Motor neuron (in vitro differentiated cells): ENCODE data around the gene ADGRG6. TPM values are rescaled to one million over a fixed set of nuclear protein-coding genes. Genes with fewer than 3 reads are reported as not detected.

Source experiments
- ATAC-seq, 8 experiments: fragments of 200-7000 bp; cut with Tn5 transposase; replicated peaks in 6 of 8; 2 replicates each; pipeline ENCODE4 v1.8.0; 2021; ENCODE audit warnings: mild to moderate bottlenecking in 8 of 8, moderate library complexity in 8 of 8
- H3K27ac ChIP-seq, 2 donors: fragments of 250-450 bp; sonication (Bioruptor Pico); 2 replicates each; pipeline ENCODE4 v1.9.0; 2021; ENCODE audit warnings: antibody characterized with exemption in 2 of 2, mild to moderate bottlenecking in 2 of 2, moderate library complexity in 1 of 2
- H3K4me1 ChIP-seq, 2 donors: fragments of 250-450 bp; sonication (Bioruptor Pico); replicated peaks in 1 of 2; 2 replicates each; pipeline ENCODE4 v1.6.1; 2021; ENCODE audit warnings: antibody characterized with exemption in 2 of 2, mild to moderate bottlenecking in 2 of 2, moderate library complexity in 1 of 2
- H3K4me3 ChIP-seq, 5 donors: fragments of 250-450 bp; sonication (Bioruptor Pico); 2 replicates each; pipeline ENCODE4 v1.9.0; 2021; ENCODE audit warnings: antibody characterized with exemption in 5 of 5, mild to moderate bottlenecking in 5 of 5, moderate library complexity in 4 of 5
- WGBS, 10 experiments: fragments of 450-650 bp; shearing (Covaris generic); methylation state at CpG; one replicate each; pipeline ENCODE4 v1.0.0; 2022; 5-methylcytosine and 5-hydroxymethylcytosine counted together
- in situ Hi-C, 9 experiments: fragments of 400-800 bp; cut with MboI; loops; one replicate each; pipeline ENCODE4 v1.15.0; 2021; ENCODE audit warnings: low sequenced_read_pairs in 9 of 9, low pct_unique_long_range_greater_than_20kb in 2 of 9; ENCODE audit not compliant: unreplicated experiment in 9 of 9
- total RNA-seq, 8 experiments: library from RNA; unstranded; fragments of 300-600 nt; gene quantifications; 2 replicates each; pipeline versions ENCODE4 v1.2.3 to v1.2.4, GENCODE V29; 2022

ADGRG6 gene
- under 1 TPM; 0.07 to 0.71 (median 0.53) TPM for total RNA-seq

GRCh38 chr6:142301651-142302391, at the start of gene ADGRG6:
Gene ADGRG6 (plus strand): TSS chr6:142302007. CDS start chr6:142302330, 323 bp downstream.
- Histone ChIP-seq H3K4me1 (no peaks in the 10 kb centered on the region), H3K4me3 (peak within 1 kb of the TSS; percentile 39 to 51 (median 47)), H3K27ac (no peak within 1 kb of the TSS)
- WGBS, 10 experiments = 0 to 27% (median 3%) methylated on average over 3 to 10 of the region's 69 CpGs; no CpG with 5 or more reads in 6 of the 10 experiments
- in situ Hi-C loops = no loop called here
- peak; percentile 46 to 93 (median 90) for ATAC-seq

- Histone ChIP-seq H3K27ac (no peak overlapping the region), H3K4me1 (no peaks in the 10 kb centered on the region), H3K4me3 (no peak overlapping the region)
- no peak for ATAC-seq
- WGBS, 10 experiments = 40 to 93% (median 79%) methylated on average over 1 to 6 of the region's 6 CpGs
- in situ Hi-C loops = no loop called here
Observed at GRCh38 chr6:142254513-142254912, 47.3 kb upstream of the ADGRG6 start.

- Histone ChIP-seq H3K4me1 (no peaks in the 10 kb centered on the region), H3K4me3 (no peak overlapping the region), H3K27ac (no peak overlapping the region)
- 57 to 100% (median 90%) methylated on average over 1 to 2 of the region's 2 CpGs; no CpG with 5 or more reads in 1 of the 10 experiments for WGBS, 10 experiments
- no peak for ATAC-seq
- in situ Hi-C loops = no loop called here
Observed at GRCh38 chr6:142255785-142256184, 46.0 kb upstream of the ADGRG6 start.

- H3K27ac ChIP-seq = no peak overlapping the region
- WGBS, 10 experiments = 43 to 96% (median 81%) methylated on average over 2 to 6 of the region's 6 CpGs
- H3K4me1 ChIP-seq = no peaks in the 10 kb centered on the region
- no peak overlapping the region for H3K4me3 ChIP-seq
- ATAC-seq = no peak
- in situ Hi-C loops = no loop called here
Observed at GRCh38 chr6:142258305-142258704, 43.5 kb upstream of the ADGRG6 start.

GRCh38 chr6:142258757-142259156, 43.0 kb upstream of the ADGRG6 start:
- in situ Hi-C loops = no loop called here
- ATAC-seq = no peak
- H3K4me1 ChIP-seq = no peaks in the 10 kb centered on the region
- no peak overlapping the region for H3K27ac ChIP-seq
- WGBS, 10 experiments = 72 to 100% (median 93%) methylated on average over 1 to 8 of the region's 8 CpGs
- no peak overlapping the region for H3K4me3 ChIP-seq

- H3K27ac ChIP-seq = no peak overlapping the region
- 21 to 100% (median 68%) methylated on average over 1 to 3 of the region's 3 CpGs for WGBS, 10 experiments
- in situ Hi-C loops = no loop called here
- no peaks in the 10 kb centered on the region for H3K4me1 ChIP-seq
- no peak overlapping the region for H3K4me3 ChIP-seq
- ATAC-seq = no peak
Observed at GRCh38 chr6:142260748-142261147, 41.1 kb upstream of the ADGRG6 start.

GRCh38 chr6:142262231-142262630, 39.6 kb upstream of the ADGRG6 start:
- Histone ChIP-seq H3K27ac (no peak overlapping the region), H3K4me3 (no peak overlapping the region), H3K4me1 (no peaks in the 10 kb centered on the region)
- in situ Hi-C loops = no loop called here
- ATAC-seq = no peak

- no peak overlapping the region for H3K4me3 ChIP-seq
- H3K4me1 ChIP-seq = no peaks in the 10 kb centered on the region
- 50 to 100% (median 100%) methylated on average over 1 of the region's 1 CpG; no CpG with 5 or more reads in 3 of the 10 experiments for WGBS, 10 experiments
- in situ Hi-C loops = no loop called here
- no peak for ATAC-seq
- no peak overlapping the region for H3K27ac ChIP-seq
Observed at GRCh38 chr6:142265476-142265875, 36.3 kb upstream of the ADGRG6 start.

- in situ Hi-C loops = no loop called here
- Histone ChIP-seq H3K27ac (no peak overlapping the region), H3K4me3 (no peak overlapping the region), H3K4me1 (no peaks in the 10 kb centered on the region)
- 57 to 100% (median 83%) methylated on average over 1 to 4 of the region's 4 CpGs; no CpG with 5 or more reads in 2 of the 10 experiments for WGBS, 10 experiments
- no peak for ATAC-seq
Observed at GRCh38 chr6:142266060-142266459, 35.7 kb upstream of the ADGRG6 start.

GRCh38 chr6:142271476-142271875, 30.3 kb upstream of the ADGRG6 start:
- Histone ChIP-seq H3K4me1 (no peaks in the 10 kb centered on the region), H3K27ac (no peak overlapping the region), H3K4me3 (no peak overlapping the region)
- no peak for ATAC-seq
- in situ Hi-C loops = no loop called here
- 33 to 100% (median 71%) methylated on average over 1 of the region's 1 CpG; no CpG with 5 or more reads in 2 of the 10 experiments for WGBS, 10 experiments

- Histone ChIP-seq H3K27ac (no peak overlapping the region), H3K4me1 (no peaks in the 10 kb centered on the region), H3K4me3 (no peak overlapping the region)
- in situ Hi-C loops = no loop called here
- WGBS, 10 experiments = 11 to 100% (median 83%) methylated on average over 1 to 4 of the region's 4 CpGs; no CpG with 5 or more reads in 1 of the 10 experiments
- ATAC-seq = no peak
Observed at GRCh38 chr6:142274656-142275055, 27.2 kb upstream of the ADGRG6 start.

- WGBS, 10 experiments = 41 to 76% (median 52%) methylated on average over 2 to 5 of the region's 5 CpGs; no CpG with 5 or more reads in 1 of the 10 experiments
- ATAC-seq = no peak
- H3K4me3 ChIP-seq = no peak overlapping the region
- no peak overlapping the region for H3K27ac ChIP-seq
- H3K4me1 ChIP-seq = no peaks in the 10 kb centered on the region
- in situ Hi-C loops = no loop called here
Observed at GRCh38 chr6:142275236-142276006, 26.4 kb upstream of the ADGRG6 start.

- no peak overlapping the region for H3K4me3 ChIP-seq
- no peak overlapping the region for H3K27ac ChIP-seq
- H3K4me1 ChIP-seq = no peaks in the 10 kb centered on the region
- in situ Hi-C loops = no loop called here
- WGBS, 10 experiments = 0 to 78% (median 40%) methylated on average over 1 of the region's 1 CpG; no CpG with 5 or more reads in 3 of the 10 experiments
- peak in 2 of 8 experiments; percentile 45 to 69 for ATAC-seq
Observed at GRCh38 chr6:142276256-142276655, 25.6 kb upstream of the ADGRG6 start.
